SK-N-SH (cell line): ENCODE measurements around the gene DPF3. TPM values are rescaled to one million over a fixed set of nuclear protein-coding genes. Genes with fewer than 3 reads are reported as not detected.

Experiments
- CTCF ChIA-PET: fragments of 300-600, 350-600 bp; formaldehyde crosslinking; extraction: SDS; loops from one replicate; lab custom pipeline; 2021; lab: Yijun Ruan, JAX
- POLR2A ChIA-PET: fragments of 350-600 bp; sonication (Branson Sonifier 250); formaldehyde crosslinking; extraction: SDS; loops from one replicate; lab custom pipeline; 2020; ENCODE audit warnings: antibody characterized with exemption, inconsistent platforms; lab: Yijun Ruan, JAX
- DNase-seq: peaks from one replicate; pipeline ENCODE4 v3.0.0; 2012
- H2AFZ ChIP-seq: fragments of 200-600 bp; sonication (generic); 2 replicates; pipeline ENCODE4 v1.8.1; 2016; ENCODE audit warnings: antibody characterized with exemption, mild to moderate bottlenecking, low read depth
- H3F3A ChIP-seq: fragments of 200-600 bp; sonication (generic); replicated peaks from 2 replicates; pipeline ENCODE3; 2016; ENCODE audit warnings: antibody characterized with exemption, mild to moderate bottlenecking; ENCODE audit not compliant: insufficient read depth
- H3K27ac ChIP-seq, 2 experiments: fragments of 200-500 bp in 1 of 2; fragments of 200-600 bp in 1 of 2; sonication (Bioruptor generic) in 1 of 2; sonication (generic), shearing (Covaris generic) in 1 of 2; 2 replicates each; pipeline versions ENCODE4 v1.5.1 to v1.6.1; 2014 to 2016; ENCODE audit warnings: low read depth in 2 of 2, inconsistent platforms in 1 of 2, low read length in 1 of 2, mild to moderate bottlenecking in 1 of 2, mixed read lengths in 1 of 2
- H3K27me3 ChIP-seq: fragments of 200-600 bp; sonication (generic), shearing (Covaris generic); 2 replicates; pipeline ENCODE4 v1.6.1; 2016; ENCODE audit warnings: mixed run types; ENCODE audit not compliant: insufficient read depth
- H3K36me3 ChIP-seq, 2 experiments: fragments of 200-500 bp in 1 of 2; fragments of 200-600 bp in 1 of 2; sonication (Bioruptor generic) in 1 of 2; sonication (generic) in 1 of 2; replicated peaks in 1 of 2; 2 replicates each; pipeline versions ENCODE3 to v1.5.1; 2014 to 2016; ENCODE audit warnings: low read length in 1 of 2, mild to moderate bottlenecking in 1 of 2; ENCODE audit not compliant: insufficient read depth in 2 of 2, control insufficient read depth in 1 of 2
- H3K4me1 ChIP-seq, 2 experiments: fragments of 200-500 bp in 1 of 2; fragments of 200-600 bp in 1 of 2; sonication (Bioruptor generic) in 1 of 2; sonication (generic), shearing (Covaris generic) in 1 of 2; 2 replicates each; pipeline versions ENCODE4 v1.5.1 to v1.6.1; 2014 to 2016; ENCODE audit warnings: low read depth in 1 of 2, low read length in 1 of 2, mixed run types in 1 of 2; ENCODE audit not compliant: insufficient read depth in 2 of 2, control insufficient read depth in 1 of 2
- H3K4me2 ChIP-seq: fragments of 200-600 bp; sonication (generic), shearing (Covaris generic); 2 replicates; pipeline ENCODE4 v1.6.1; 2017; ENCODE audit warnings: mixed run types
- H3K4me3 ChIP-seq, 2 experiments: fragments of 200-500 bp in 1 of 2; fragments of 200-600 bp in 1 of 2; sonication (Bioruptor generic) in 1 of 2; sonication (generic), shearing (Covaris generic) in 1 of 2; 2 replicates each; pipeline versions ENCODE4 v1.5.1 to v1.8.1; 2014 to 2016; ENCODE audit warnings: low read depth in 2 of 2, inconsistent platforms in 1 of 2, low read length in 1 of 2, mild to moderate bottlenecking in 1 of 2, mixed read lengths in 1 of 2, moderate library complexity in 1 of 2
- H3K79me2 ChIP-seq: fragments of 200-600 bp; sonication (generic); 2 replicates; pipeline ENCODE4 v1.8.1; 2017; ENCODE audit warnings: mild to moderate bottlenecking; ENCODE audit not compliant: insufficient read depth
- H3K9ac ChIP-seq: fragments of 200-600 bp; sonication (generic); 2 replicates; pipeline ENCODE4 v1.6.1; 2017; ENCODE audit warnings: mixed run types
- H3K9me2 ChIP-seq: fragments of 200-600 bp; sonication (generic); 2 replicates; pipeline ENCODE4 v1.6.1; 2017; ENCODE audit warnings: mixed run types
- H3K9me3 ChIP-seq: fragments of 200-600 bp; sonication (generic); 2 replicates; pipeline ENCODE4 v1.6.1; 2017; ENCODE audit warnings: mixed run types, mild to moderate bottlenecking, moderate library complexity
- H4K20me1 ChIP-seq: fragments of 200-600 bp; sonication (generic); 2 replicates; pipeline ENCODE4 v1.6.1; 2017; ENCODE audit warnings: mild to moderate bottlenecking, mixed run types; ENCODE audit not compliant: insufficient read depth
- CTCF ChIP-seq: fragments of 200-600 bp; sonication (generic); IDR thresholded peaks from 2 replicates; pipeline ENCODE4 v1.6.1; 2017; ENCODE audit warnings: antibody characterized with exemption, mild to moderate bottlenecking, moderate library complexity
- EP300 ChIP-seq, 2 experiments: IDR thresholded peaks; 2 replicates each; pipeline versions ENCODE4 v1.4.0 to v1.6.1; 2012; ENCODE audit warnings: borderline replicate concordance in 1 of 2, low read depth in 1 of 2, low read length in 1 of 2
- EZH2phosphoT487 ChIP-seq: fragments of 200-600 bp; sonication (generic); IDR thresholded peaks from 2 replicates; pipeline ENCODE4 v1.6.1; 2017; ENCODE audit warnings: low read depth, mixed run types, mild to moderate bottlenecking, antibody characterized with exemption, moderate library complexity, borderline replicate concordance
- FOSL2 ChIP-seq: IDR thresholded peaks from 2 replicates; pipeline ENCODE4 v1.4.0; 2012; ENCODE audit warnings: low read depth, mild to moderate bottlenecking, moderate library complexity, borderline replicate concordance
- JUND ChIP-seq: IDR thresholded peaks from 2 replicates; pipeline ENCODE4 v1.4.0; 2012
- MXI1 ChIP-seq: IDR thresholded peaks from 2 replicates; pipeline ENCODE4 v1.6.1; 2012; ENCODE audit warnings: mild to moderate bottlenecking, low read depth, low read length, improper control_type of control experiment
- NFIC ChIP-seq: IDR thresholded peaks from 2 replicates; pipeline ENCODE4 v1.4.0; 2012; ENCODE audit warnings: borderline replicate concordance
- PBX3 ChIP-seq: IDR thresholded peaks from 2 replicates; pipeline ENCODE4; 2012
- RCOR1 ChIP-seq: fragments of 150-350 bp; IDR thresholded peaks from 2 replicates; pipeline ENCODE4 v1.6.1; 2017; ENCODE audit warnings: antibody characterized with exemption, low read length
- RXRA ChIP-seq: IDR thresholded peaks from 2 replicates; pipeline ENCODE4 v1.4.0; 2012; ENCODE audit warnings: low read depth, mild to moderate bottlenecking, borderline replicate concordance
- TCF12 ChIP-seq: IDR thresholded peaks from 2 replicates; pipeline ENCODE4 v1.4.0; 2012
- USF1 ChIP-seq: IDR thresholded peaks from 2 replicates; pipeline ENCODE4 v1.4.0; 2012; ENCODE audit warnings: low read depth, borderline replicate concordance
- WGBS: methylation state at CpG from one replicate; pipeline ENCODE4 v1.1.6; 2017; ENCODE audit warnings: low lambda C conversion rate; 5-methylcytosine and 5-hydroxymethylcytosine counted together
- polyA plus RNA-seq, 3 experiments: library from polyadenylated mRNA; depleted of rRNA; stranded (reverse); fragments of >200 nt; gene quantifications; 2 replicates each; pipeline ENCODE4 v1.2.3, GENCODE V29; 2012

The DPF3 gene
- polyA plus RNA-seq, 1 of the 3 experiments (the other 2 are of a cell fraction), result 2.8 TPM

GRCh38 chr14:72673179-72673578, 220.7 kb downstream of the DPF3 start:
- Histone ChIP-seq H3K9me2 (no peaks in the 10 kb centered on the region), H3K4me2 (no peak overlapping the region), H3K27ac (no peak overlapping the region), H3K4me3 (no peak overlapping the region), H3K27me3 (no peaks in the 10 kb centered on the region), H3F3A (no peaks in the 10 kb centered on the region), H3K9me3 (no peaks in the 10 kb centered on the region), H3K9ac (no peak overlapping the region), H4K20me1 (no peaks in the 10 kb centered on the region), H3K79me2 (no peaks in the 10 kb centered on the region), H2AFZ (no peak overlapping the region), H3K4me1 (peaks cover 0 to 2% of the 10 kb centered on the region in 2 experiments; a peak in 2 of 4 replicates), H3K36me3 (no peaks in the 10 kb centered on the region)
- POLR2A ChIA-PET, result no interaction called here
- CTCF ChIA-PET, result no interaction called here
- no peak for DNase-seq
- no peak for TF ChIP-seq RXRA

- Histone ChIP-seq H3K27me3 (no peaks in the 10 kb centered on the region), H3F3A (peaks cover 20% of the 10 kb centered on the region), H3K4me2 (peak overlapping the region; percentile 42; the same call in 1 of the 2 replicates), H3K27ac (peak overlapping the region in 1 of 2 experiments; percentile 88; a peak in 2 of 4 replicates), H4K20me1 (no peaks in the 10 kb centered on the region), H3K9me2 (no peaks in the 10 kb centered on the region), H3K4me3 (no peak overlapping the region), H3K4me1 (peaks cover 0 to 24% of the 10 kb centered on the region in 2 experiments; a peak in 3 of 4 replicates), H3K79me2 (no peaks in the 10 kb centered on the region), H3K9ac (peak overlapping the region; percentile 60; the same call in 1 of the 2 replicates), H2AFZ (no peak overlapping the region), H3K9me3 (no peaks in the 10 kb centered on the region), H3K36me3 (no peaks in the 10 kb centered on the region)
- WGBS, result 0% methylated on average over 1 of the region's 1 CpG
- ChIA-PET CTCF (no interaction called here), POLR2A (no interaction called here)
- DNase-seq, result no peak
- TF ChIP-seq USF1 (no peak), EZH2phosphoT487 (no peak), MXI1 (no peak), NFIC (peak; percentile 21; the same call in 1 of the 2 replicates), FOSL2 (peak; percentile 50), EP300 (IDR thresholded peaks at IDR 0.05; ENCODE audit: borderline replicate concordance in 1 of 2, low read depth in 1 of 2, low read length in 1 of 2) (0 out of 4 replicates have a peak, but pooled peaks of 1 of the 2 experiments have one; percentile 23), TCF12 (peak; percentile 63), CTCF (no peak), PBX3 (peak; percentile 77), RCOR1 (no peak), JUND (peak; percentile 44)
- TF ChIP-seq, all 33 proteins: peak for 6
Measured at GRCh38 chr14:72666610-72667009, 227.3 kb downstream of the DPF3 start.
